HCT116 (cell line): ENCODE results near the gene BRINP1. TPM values are rescaled to one million over a fixed set of nuclear protein-coding genes. Genes with fewer than 3 reads are reported as not detected.

ENCODE experiments used
- ATAC-seq: fragments of 200-7000 bp; cut with Tn5 transposase; 2 replicates; pipeline ENCODE4 v1.9.1; 2020; ENCODE audit warnings: mild to moderate bottlenecking, moderate library complexity
- BruUV-seq: library from RNA; stranded (reverse); fragments of 400-500 nt; replicated peaks from 2 replicates; lab custom pipeline; 2021; lab: Mats Ljungman, UMichigan
- CTCF ChIA-PET: fragments of 300-600 bp; sonication (Branson Sonifier 250); formaldehyde crosslinking; loops from one replicate; lab custom pipeline; 2021; ENCODE audit warnings: antibody characterized with exemption; lab: Charles Lee
- POLR2A ChIA-PET: fragments of 300-600, 350-600 bp; sonication (Branson Sonifier 250); formaldehyde crosslinking; loops from one replicate; lab custom pipeline; 2021; ENCODE audit warnings: antibody characterized with exemption; lab: Charles Lee
- RAD21 ChIA-PET, 2 experiments: fragments of 300-600 bp; sonication (Branson Sonifier 250); formaldehyde crosslinking; loops; one replicate each; lab custom pipeline; 2023; ENCODE audit warnings: low total read pairs in 2 of 2; ENCODE audit not compliant: uncharacterized antibody in 2 of 2, unreplicated experiment in 2 of 2, low non-redundant PET in 1 of 2; lab: Charles Lee
- DNase-seq: peaks from one replicate; pipeline ENCODE4 v3.0.0-alpha.2; 2010; ENCODE audit warnings: low read depth, low spot score
- H2AFZ ChIP-seq: fragments of 200-600 bp; shearing (Covaris generic), sonication (generic); 2 replicates; pipeline ENCODE4 v1.6.1; 2017; ENCODE audit warnings: low read depth, mixed run types, mixed read lengths, antibody characterized with exemption, low read length; ENCODE audit not compliant: poor library complexity, severe bottlenecking
- H3K27ac ChIP-seq: 2 replicates; pipeline ENCODE4 v1.5.1; 2012; ENCODE audit warnings: low read depth, low read length
- H3K27me3 ChIP-seq: fragments of 200-600 bp; sonication (generic); 2 replicates; pipeline ENCODE4 v1.6.1; 2016; ENCODE audit warnings: mixed run types, low read length, mixed read lengths; ENCODE audit not compliant: insufficient read depth
- H3K36me3 ChIP-seq, 2 experiments: fragments of 200-500 bp in 1 of 2; fragments of 200-600 bp in 1 of 2; sonication (Bioruptor generic) in 1 of 2; sonication (generic) in 1 of 2; 2 replicates each; pipeline versions ENCODE4 v1.5.1 to v1.6.1; 2014 to 2016; ENCODE audit warnings: low read length in 2 of 2, inconsistent platforms in 1 of 2, mixed read lengths in 1 of 2, mixed run types in 1 of 2; ENCODE audit not compliant: insufficient read depth in 2 of 2, control insufficient read depth in 1 of 2
- H3K4me1 ChIP-seq, 2 experiments: fragments of 200-600 bp in 1 of 2; sonication (generic) in 1 of 2; 2 replicates each; pipeline versions ENCODE4 v1.5.1 to v1.6.1; 2012 to 2017; ENCODE audit warnings: low read length in 2 of 2, inconsistent platforms in 1 of 2, mild to moderate bottlenecking in 1 of 2, mixed read lengths in 1 of 2, mixed run types in 1 of 2, moderate library complexity in 1 of 2; ENCODE audit not compliant: insufficient read depth in 2 of 2, control insufficient read depth in 1 of 2
- H3K4me2 ChIP-seq: fragments of 200-600 bp; sonication (generic); 2 replicates; pipeline ENCODE4 v1.6.1; 2017; ENCODE audit warnings: mixed run types, low read length, mixed read lengths
- H3K4me3 ChIP-seq, 2 experiments: fragments of 200-600 bp in 1 of 2; sonication (generic) in 1 of 2; replicated peaks in 1 of 2; 2 replicates each; pipeline ENCODE4 v1.5.1; 2011 to 2016; ENCODE audit warnings: low read length in 2 of 2, control low read depth in 1 of 2, low read depth in 1 of 2, mild to moderate bottlenecking in 1 of 2, mixed read lengths in 1 of 2, mixed run types in 1 of 2
- H3K79me2 ChIP-seq: fragments of 200-600 bp; sonication (generic); 2 replicates; pipeline ENCODE4 v1.6.1; 2017; ENCODE audit warnings: mild to moderate bottlenecking, mixed run types, low read length, moderate library complexity, mixed read lengths; ENCODE audit not compliant: insufficient read depth
- H3K9ac ChIP-seq: fragments of 200-600 bp; sonication (generic); 2 replicates; pipeline ENCODE4 v1.6.1; 2016; ENCODE audit warnings: low read length, mixed read lengths
- H3K9me2 ChIP-seq: fragments of 200-600 bp; sonication (generic), shearing (Covaris generic); 2 replicates; pipeline ENCODE4 v1.6.1; 2017; ENCODE audit warnings: mixed run types, mild to moderate bottlenecking, moderate library complexity; ENCODE audit not compliant: insufficient read depth
- H3K9me3 ChIP-seq, 2 experiments: fragments of 200-500 bp in 1 of 2; fragments of 200-600 bp in 1 of 2; sonication (Bioruptor generic) in 1 of 2; sonication (generic) in 1 of 2; 2 replicates each; pipeline ENCODE4 v1.6.1; 2014 to 2017; ENCODE audit warnings: low read length in 2 of 2, mixed read lengths in 2 of 2, inconsistent platforms in 1 of 2, low read depth in 1 of 2, mild to moderate bottlenecking in 1 of 2, mixed run types in 1 of 2, moderate library complexity in 1 of 2; ENCODE audit not compliant: control insufficient read depth in 1 of 2, insufficient read depth in 1 of 2
- H4K20me1 ChIP-seq: fragments of 200-600 bp; sonication (generic), shearing (Covaris generic); 2 replicates; pipeline ENCODE4 v1.6.1; 2017; ENCODE audit warnings: mixed run types, mild to moderate bottlenecking, moderate library complexity; ENCODE audit not compliant: insufficient read depth
- CBX3 ChIP-seq: IDR thresholded peaks from 2 replicates; pipeline ENCODE4 v1.6.1; 2012; ENCODE audit warnings: low read depth
- EGR1 ChIP-seq: IDR thresholded peaks from 2 replicates; pipeline ENCODE4 v1.6.1; 2012; ENCODE audit warnings: low read depth
- ELF1 ChIP-seq: IDR thresholded peaks from 2 replicates; pipeline ENCODE4 v1.6.1; 2012; ENCODE audit warnings: low read depth, borderline replicate concordance
- EZH2 ChIP-seq: fragments of 200-600 bp; sonication (generic); IDR thresholded peaks from 2 replicates; pipeline ENCODE4 v1.6.1; 2017; ENCODE audit warnings: antibody characterized with exemption, mixed run types
- EZH2phosphoT487 ChIP-seq: fragments of 200-600 bp; IDR thresholded peaks from 2 replicates; pipeline ENCODE4 v1.6.1; 2018; ENCODE audit warnings: antibody characterized with exemption, borderline replicate concordance
- JUND ChIP-seq: IDR thresholded peaks from 2 replicates; pipeline ENCODE4 v1.6.1; 2012
- POLR2A ChIP-seq: IDR thresholded peaks from 2 replicates; pipeline ENCODE4 v1.7.0; 2011; ENCODE audit warnings: borderline replicate concordance; ENCODE audit not compliant: insufficient read depth, insufficient read length; ENCODE audit errors: extremely low read depth
- POLR2AphosphoS5 ChIP-seq: IDR thresholded peaks from 2 replicates; pipeline ENCODE4 v1.6.1; 2011; ENCODE audit warnings: mild to moderate bottlenecking, low read depth, low read length, moderate library complexity
- RAD21 ChIP-seq: IDR thresholded peaks from 2 replicates; pipeline ENCODE4 v1.6.1; 2012; ENCODE audit warnings: low read depth, mild to moderate bottlenecking
- SP1 ChIP-seq: IDR thresholded peaks from 2 replicates; pipeline ENCODE4 v1.6.1; 2012; ENCODE audit warnings: low read depth
- SRF ChIP-seq: IDR thresholded peaks from 2 replicates; pipeline ENCODE4 v1.6.1; 2012; ENCODE audit warnings: low read depth
- YY1 ChIP-seq: IDR thresholded peaks from 2 replicates; pipeline ENCODE4 v1.6.1; 2011; ENCODE audit warnings: low read length, low read depth, moderate library complexity, mild to moderate bottlenecking; ENCODE audit not compliant: insufficient replicate concordance; ENCODE audit errors: extremely low read depth
- ZFX ChIP-seq: fragments of 450-650 bp; IDR thresholded peaks from 2 replicates; pipeline ENCODE4 v1.6.1; 2017
- ZNF274 ChIP-seq: fragments of 200-500 bp; sonication (Bioruptor generic); IDR thresholded peaks from 2 replicates; pipeline ENCODE4 v1.6.1; 2014; ENCODE audit warnings: mild to moderate bottlenecking, low read depth, low read length, inconsistent platforms
- intact Hi-C: fragments of 100-400 bp; cut with micrococcal nuclease; formaldehyde crosslinking; loops from 2 replicates; pipeline ENCODE4 v1.10.0; 2022
- total RNA-seq: library from RNA; stranded (reverse); gene quantifications from one replicate; pipeline ENCODE4 v1.2.1, GENCODE V29; 2021; ENCODE audit not compliant: unreplicated experiment
- TF ChIP-seq, protein P1 (sequence below), 3 experiments: fragments of 200-600 bp in 1 of 3; sonication (generic) in 1 of 3; IDR thresholded peaks in 2 of 3; conservative IDR thresholded peaks in 1 of 3; 2 replicates each; pipeline ENCODE4 v1.5.1; 2012 to 2017; ENCODE audit warnings: low read depth in 2 of 3, low read length in 2 of 3, antibody characterized with exemption in 1 of 3, borderline replicate concordance in 1 of 3, control low read depth in 1 of 3, mild to moderate bottlenecking in 1 of 3, mixed read lengths in 1 of 3, mixed run types in 1 of 3, moderate library complexity in 1 of 3; ENCODE audit not compliant: insufficient read depth in 1 of 3
- TF ChIP-seq, protein P2 (sequence below): IDR thresholded peaks from 2 replicates; pipeline ENCODE4 v1.6.1; 2012
- TF ChIP-seq, protein P3 (sequence below): IDR thresholded peaks from 2 replicates; pipeline ENCODE4 v1.6.1; 2012
- TF ChIP-seq, protein P4 (sequence below): IDR thresholded peaks from 2 replicates; pipeline ENCODE4 v1.6.1; 2011; ENCODE audit warnings: mild to moderate bottlenecking, low read length, moderate library complexity; ENCODE audit not compliant: insufficient replicate concordance; ENCODE audit errors: extremely low read depth

BRINP1 gene
- total RNA-seq, 1 experiment from 2014 or later, result not detected

DNA sequence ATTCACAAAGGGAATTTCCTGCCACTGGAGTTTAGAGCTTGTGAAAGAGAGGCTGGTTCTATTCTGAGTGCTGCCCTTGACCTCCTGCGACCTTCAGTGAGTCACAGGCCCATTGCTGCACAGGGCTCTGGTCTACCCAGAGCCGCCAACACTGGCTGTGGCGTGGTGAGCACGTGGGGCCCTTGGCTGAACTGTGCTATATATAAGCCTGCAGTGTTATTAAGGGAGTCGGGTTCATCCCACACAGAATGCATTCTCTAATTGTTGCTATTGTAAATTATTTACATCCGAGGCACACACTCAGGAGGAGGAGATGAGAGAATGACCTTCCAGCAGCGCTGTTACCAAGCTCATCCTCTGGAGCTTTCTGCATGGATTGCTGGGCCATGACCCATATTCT lies 47.1 kb downstream of the BRINP1 start:
- CTCF ChIA-PET, result no interaction called here
- H3K4me1 ChIP-seq, result no peaks in the 10 kb centered on the region
- TF ChIP-seq ZNF274 (no peak), EZH2 (no peak), POLR2A (no peak), YY1 (no peak), SP1 (no peak), POLR2AphosphoS5 (no peak), EZH2phosphoT487 (no peak), SRF (no peak), CBX3 (no peak), ELF1 (no peak), RAD21 (no peak), JUND (no peak), ZFX (no peak), EGR1 (no peak)
- TF ChIP-seq, protein P1, sequence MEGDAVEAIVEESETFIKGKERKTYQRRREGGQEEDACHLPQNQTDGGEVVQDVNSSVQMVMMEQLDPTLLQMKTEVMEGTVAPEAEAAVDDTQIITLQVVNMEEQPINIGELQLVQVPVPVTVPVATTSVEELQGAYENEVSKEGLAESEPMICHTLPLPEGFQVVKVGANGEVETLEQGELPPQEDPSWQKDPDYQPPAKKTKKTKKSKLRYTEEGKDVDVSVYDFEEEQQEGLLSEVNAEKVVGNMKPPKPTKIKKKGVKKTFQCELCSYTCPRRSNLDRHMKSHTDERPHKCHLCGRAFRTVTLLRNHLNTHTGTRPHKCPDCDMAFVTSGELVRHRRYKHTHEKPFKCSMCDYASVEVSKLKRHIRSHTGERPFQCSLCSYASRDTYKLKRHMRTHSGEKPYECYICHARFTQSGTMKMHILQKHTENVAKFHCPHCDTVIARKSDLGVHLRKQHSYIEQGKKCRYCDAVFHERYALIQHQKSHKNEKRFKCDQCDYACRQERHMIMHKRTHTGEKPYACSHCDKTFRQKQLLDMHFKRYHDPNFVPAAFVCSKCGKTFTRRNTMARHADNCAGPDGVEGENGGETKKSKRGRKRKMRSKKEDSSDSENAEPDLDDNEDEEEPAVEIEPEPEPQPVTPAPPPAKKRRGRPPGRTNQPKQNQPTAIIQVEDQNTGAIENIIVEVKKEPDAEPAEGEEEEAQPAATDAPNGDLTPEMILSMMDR (IDR thresholded peaks at IDR 0.05 in 2 of 3, conservative IDR thresholded peaks at IDR 0.05 in 1 of 3; ENCODE audit: borderline replicate concordance in 1 of 3, insufficient read depth in 1 of 3, low read depth in 2 of 3, low read length in 2 of 3), result no peak
- TF ChIP-seq, protein P2, sequence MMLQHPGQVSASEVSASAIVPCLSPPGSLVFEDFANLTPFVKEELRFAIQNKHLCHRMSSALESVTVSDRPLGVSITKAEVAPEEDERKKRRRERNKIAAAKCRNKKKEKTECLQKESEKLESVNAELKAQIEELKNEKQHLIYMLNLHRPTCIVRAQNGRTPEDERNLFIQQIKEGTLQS, result no peak
- TF ChIP-seq, protein P3, sequence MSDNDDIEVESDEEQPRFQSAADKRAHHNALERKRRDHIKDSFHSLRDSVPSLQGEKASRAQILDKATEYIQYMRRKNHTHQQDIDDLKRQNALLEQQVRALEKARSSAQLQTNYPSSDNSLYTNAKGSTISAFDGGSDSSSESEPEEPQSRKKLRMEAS, result no peak
- TF ChIP-seq, protein P4, sequence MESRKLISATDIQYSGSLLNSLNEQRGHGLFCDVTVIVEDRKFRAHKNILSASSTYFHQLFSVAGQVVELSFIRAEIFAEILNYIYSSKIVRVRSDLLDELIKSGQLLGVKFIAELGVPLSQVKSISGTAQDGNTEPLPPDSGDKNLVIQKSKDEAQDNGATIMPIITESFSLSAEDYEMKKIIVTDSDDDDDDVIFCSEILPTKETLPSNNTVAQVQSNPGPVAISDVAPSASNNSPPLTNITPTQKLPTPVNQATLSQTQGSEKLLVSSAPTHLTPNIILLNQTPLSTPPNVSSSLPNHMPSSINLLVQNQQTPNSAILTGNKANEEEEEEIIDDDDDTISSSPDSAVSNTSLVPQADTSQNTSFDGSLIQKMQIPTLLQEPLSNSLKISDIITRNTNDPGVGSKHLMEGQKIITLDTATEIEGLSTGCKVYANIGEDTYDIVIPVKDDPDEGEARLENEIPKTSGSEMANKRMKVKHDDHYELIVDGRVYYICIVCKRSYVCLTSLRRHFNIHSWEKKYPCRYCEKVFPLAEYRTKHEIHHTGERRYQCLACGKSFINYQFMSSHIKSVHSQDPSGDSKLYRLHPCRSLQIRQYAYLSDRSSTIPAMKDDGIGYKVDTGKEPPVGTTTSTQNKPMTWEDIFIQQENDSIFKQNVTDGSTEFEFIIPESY, result no peak

More for the DNA sequence above, 47.1 kb downstream of the BRINP1 start:
- Histone ChIP-seq H3K4me2 (no peak overlapping the region), H3K9me3 (peaks cover 6 to 13% of the 10 kb centered on the region in 2 experiments; a peak in 2 of 4 replicates), H3K27ac (no peak overlapping the region), H3K27me3 (no peaks in the 10 kb centered on the region), H3K36me3 (no peaks in the 10 kb centered on the region), H3K9ac (no peak overlapping the region), H3K9me2 (no peaks in the 10 kb centered on the region), H2AFZ (no peak overlapping the region), H3K79me2 (no peaks in the 10 kb centered on the region), H4K20me1 (no peaks in the 10 kb centered on the region), H3K4me3 (no peak overlapping the region)
- no peak for ATAC-seq
- intact Hi-C loops, result no loop called here
- no TSS peak for BruUV-seq
- DNase-seq, result no peak
- ChIA-PET RAD21 (no interaction called here), POLR2A (no interaction called here)
